Measurements from ENCODE around the gene LRBA.
"Not testable (repeated sequence)": the region's sequence is repeated elsewhere in the genome, so short reads cannot be mapped to it uniquely, and the experiment has no call there.

LRBA gene

GRCh38 chr4:150974750-150975149, 40.3 kb downstream of the LRBA start:
- no peak for DNase-seq (ENCODE audit: low read depth)

GRCh38 chr4:150974252-150974640, 40.8 kb downstream of the LRBA start:
- no peak for DNase-seq (ENCODE audit: low read depth)

GRCh38 chr4:150973626-150974251, 41.3 kb downstream of the LRBA start:
- no peak for DNase-seq (ENCODE audit: low read depth)

- no peak for DNase-seq (ENCODE audit: low read depth)
These were observed 42.5 kb downstream of the LRBA start for GRCh38 chr4:150972592-150972991.

- no peak for DNase-seq (ENCODE audit: low read depth)
These were observed 43.2 kb downstream of the LRBA start for GRCh38 chr4:150971901-150972300.

GRCh38 chr4:150970685-150971151, 44.4 kb downstream of the LRBA start:
- no peak for DNase-seq (ENCODE audit: low read depth)

- no peak for DNase-seq (ENCODE audit: low read depth)
These were observed 50.3 kb downstream of the LRBA start for GRCh38 chr4:150964754-150965153.

GRCh38 chr4:150963602-150964345, 51.3 kb downstream of the LRBA start:
- not testable (repeated sequence) for DNase-seq (ENCODE audit: low read depth)

GRCh38 chr4:150962245-150962644, 52.8 kb downstream of the LRBA start:
- DNase-seq (ENCODE audit: low read depth), result no peak

GRCh38 chr4:150961566-150961965, 53.5 kb downstream of the LRBA start:
- no peak for DNase-seq (ENCODE audit: low read depth)

GRCh38 chr4:150960818-150961217, 54.3 kb downstream of the LRBA start:
- peak; percentile 53 for DNase-seq (ENCODE audit: low read depth)

GRCh38 chr4:150960079-150960478, 55.0 kb downstream of the LRBA start:
- no peak for DNase-seq (ENCODE audit: low read depth)

GRCh38 chr4:150957981-150958380, 57.1 kb downstream of the LRBA start:
- DNase-seq (ENCODE audit: low read depth), result not testable (repeated sequence)

GRCh38 chr4:150957095-150957494, 58.0 kb downstream of the LRBA start:
- DNase-seq (ENCODE audit: low read depth), result not testable (repeated sequence)

GRCh38 chr4:150953916-150954315, 61.2 kb downstream of the LRBA start:
- DNase-seq (ENCODE audit: low read depth), result not testable (repeated sequence)

- no peak for DNase-seq (ENCODE audit: low read depth)
These were observed 62.8 kb downstream of the LRBA start for GRCh38 chr4:150952167-150952845.

GRCh38 chr4:150950657-150951288, 64.3 kb downstream of the LRBA start:
- DNase-seq (ENCODE audit: low read depth), result no peak

- no peak for DNase-seq (ENCODE audit: low read depth)
These were observed 65.1 kb downstream of the LRBA start for GRCh38 chr4:150949943-150950342.

- no peak for DNase-seq (ENCODE audit: low read depth)
These were observed 65.7 kb downstream of the LRBA start for GRCh38 chr4:150949342-150949741.

- no peak for DNase-seq (ENCODE audit: low read depth)
These were observed 66.4 kb downstream of the LRBA start for GRCh38 chr4:150948710-150949109.

GRCh38 chr4:150948074-150948473, 67.0 kb downstream of the LRBA start:
- no peak for DNase-seq (ENCODE audit: low read depth)

GRCh38 chr4:150944660-150945059, 70.4 kb downstream of the LRBA start:
- no peak for DNase-seq (ENCODE audit: low read depth)

GRCh38 chr4:150943818-150944217, 71.3 kb downstream of the LRBA start:
- DNase-seq (ENCODE audit: low read depth), result no peak

All from activated T-cell treated with anti-CD3 and anti-CD28 coated beads for 48 hours (primary cell).